KOPT-K1 (cell line): ENCODE data around the gene FHIT.

ENCODE experiments used
- H3K27ac ChIP-seq: fragments of 200-600 bp; sonication (generic); 2 replicates; pipeline ENCODE4 v1.5.1; 2016; ENCODE audit warnings: antibody characterized with exemption, mild to moderate bottlenecking, low read depth, low read length; ENCODE audit not compliant: poor library complexity, severe bottlenecking
- H3K36me3 ChIP-seq: fragments of 200-600 bp; sonication (generic); 2 replicates; pipeline ENCODE4 v1.5.1; 2017; ENCODE audit warnings: antibody characterized with exemption, mild to moderate bottlenecking, low read length, moderate library complexity; ENCODE audit not compliant: insufficient read depth
- H3K9me3 ChIP-seq: fragments of 200-600 bp; sonication (generic); 2 replicates; pipeline ENCODE4 v1.5.1; 2017; ENCODE audit warnings: antibody characterized with exemption, low read length, mild to moderate bottlenecking; ENCODE audit not compliant: insufficient read depth, poor library complexity, severe bottlenecking

Gene FHIT

DNA sequence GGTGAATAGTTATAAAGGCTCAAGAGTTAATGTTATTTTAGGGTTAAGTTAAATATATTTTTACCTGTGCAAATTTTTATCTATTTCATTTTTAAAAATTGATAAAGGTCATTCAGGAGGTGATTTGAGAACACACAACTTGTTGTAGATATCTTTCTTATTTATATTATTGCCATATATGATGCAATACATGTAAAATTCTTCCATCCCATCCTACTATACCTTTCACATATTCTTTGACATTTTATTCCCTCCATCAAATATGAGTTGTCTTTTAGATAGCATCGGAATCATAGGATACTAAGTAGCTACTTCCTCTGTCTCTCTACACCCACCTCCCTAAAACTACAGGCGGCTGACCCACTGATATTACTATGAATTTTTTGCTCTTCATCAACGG lies 734.1 kb downstream of the FHIT start:
- Histone ChIP-seq H3K9me3 (no peaks in the 10 kb centered on the region), H3K27ac (no peak overlapping the region)

DNA sequence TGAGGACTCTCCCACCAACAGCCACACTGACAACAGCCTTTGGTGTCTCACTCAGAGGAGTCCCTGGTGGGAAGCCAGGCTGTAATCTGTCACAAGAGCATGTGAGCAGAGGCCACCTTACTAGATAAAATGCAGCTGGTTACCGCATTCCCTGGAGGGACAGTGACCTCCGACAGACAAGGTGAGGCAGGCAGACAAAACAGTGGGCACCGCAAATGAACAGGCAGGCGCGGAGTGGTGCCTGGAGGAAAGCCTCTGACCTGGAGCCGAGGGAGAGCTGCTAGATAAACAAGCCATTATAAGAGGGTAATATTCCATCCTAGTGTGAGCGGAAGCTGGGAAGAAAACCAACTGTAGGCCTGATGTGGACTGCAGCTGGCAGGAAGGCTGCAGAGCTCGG lies 736.4 kb downstream of the FHIT start:
- Histone ChIP-seq H3K36me3 (no peaks in the 10 kb centered on the region), H3K27ac (no peak overlapping the region), H3K9me3 (no peaks in the 10 kb centered on the region)

More for the DNA sequence above, 734.1 kb downstream of the FHIT start:
- no peaks in the 10 kb centered on the region for H3K36me3 ChIP-seq

DNA sequence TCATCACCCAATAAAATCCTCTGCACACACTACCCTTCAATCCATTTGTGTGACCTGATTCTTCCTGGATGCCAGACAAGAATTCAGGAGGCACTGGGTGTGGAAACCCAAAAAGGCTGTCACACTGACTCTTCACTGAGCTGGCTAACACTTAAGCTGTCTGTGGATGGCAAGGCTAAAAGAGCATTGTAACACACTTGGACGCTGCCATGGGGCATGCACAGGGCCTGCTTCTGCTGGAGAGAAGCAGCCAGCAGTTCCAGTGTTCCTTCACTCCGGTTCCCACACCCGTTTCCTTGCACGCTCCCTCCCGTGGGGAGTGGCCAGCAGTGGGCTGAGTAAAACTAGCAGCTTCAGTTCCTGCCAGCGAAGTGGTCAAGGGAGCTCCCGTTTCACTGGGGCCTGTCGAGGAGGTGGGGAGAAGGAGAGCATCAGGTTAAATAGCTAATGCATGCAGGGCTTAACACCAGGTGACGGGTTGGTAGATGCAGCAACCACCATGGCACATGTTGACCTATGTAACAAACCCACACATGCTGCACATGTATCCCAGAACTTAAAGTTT lies 737.1 kb downstream of the FHIT start:
- no peaks in the 10 kb centered on the region for H3K36me3 ChIP-seq
- no peak overlapping the region for H3K27ac ChIP-seq
- H3K9me3 ChIP-seq = no peaks in the 10 kb centered on the region

DNA sequence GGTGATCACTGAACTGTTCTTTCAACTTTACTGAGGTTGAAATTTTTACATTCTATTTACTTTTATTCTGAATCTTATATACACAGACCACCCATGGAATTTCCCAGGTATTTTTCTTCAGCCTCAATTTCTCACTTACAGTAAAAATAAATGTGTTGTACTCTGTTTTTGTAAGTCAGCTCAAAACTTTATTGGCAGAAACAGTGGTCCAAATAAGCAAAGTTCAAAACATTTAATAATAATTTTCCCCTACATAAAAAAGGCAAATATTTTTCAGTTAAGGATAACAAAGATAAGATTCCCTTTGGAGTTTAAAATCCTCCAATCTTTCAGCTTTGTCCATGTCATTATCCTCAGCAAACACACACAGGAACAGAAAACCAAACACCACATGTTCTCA lies 738.0 kb downstream of the FHIT start:
- no peaks in the 10 kb centered on the region for H3K9me3 ChIP-seq
- H3K27ac ChIP-seq = no peak overlapping the region
- no peaks in the 10 kb centered on the region for H3K36me3 ChIP-seq

DNA sequence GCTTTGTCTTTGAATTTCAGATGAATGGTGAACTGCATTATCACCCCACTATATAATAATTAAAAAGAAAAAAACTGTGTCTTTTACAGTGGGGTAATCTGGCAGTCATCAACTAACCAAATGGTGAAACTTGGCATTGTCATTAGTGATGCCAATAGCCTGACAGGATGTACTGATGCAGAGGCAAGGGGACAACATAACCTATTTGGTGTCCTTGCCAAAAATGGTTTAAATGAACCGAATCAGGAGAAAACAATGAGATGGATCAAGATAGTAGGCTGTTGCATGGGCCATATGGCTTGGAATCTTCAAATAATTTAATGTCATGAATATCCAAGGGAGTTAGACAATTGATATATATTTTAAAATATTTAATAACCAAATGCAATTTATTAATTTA lies 738.7 kb downstream of the FHIT start:
- Histone ChIP-seq H3K27ac (no peak overlapping the region), H3K9me3 (no peaks in the 10 kb centered on the region), H3K36me3 (no peaks in the 10 kb centered on the region)

DNA sequence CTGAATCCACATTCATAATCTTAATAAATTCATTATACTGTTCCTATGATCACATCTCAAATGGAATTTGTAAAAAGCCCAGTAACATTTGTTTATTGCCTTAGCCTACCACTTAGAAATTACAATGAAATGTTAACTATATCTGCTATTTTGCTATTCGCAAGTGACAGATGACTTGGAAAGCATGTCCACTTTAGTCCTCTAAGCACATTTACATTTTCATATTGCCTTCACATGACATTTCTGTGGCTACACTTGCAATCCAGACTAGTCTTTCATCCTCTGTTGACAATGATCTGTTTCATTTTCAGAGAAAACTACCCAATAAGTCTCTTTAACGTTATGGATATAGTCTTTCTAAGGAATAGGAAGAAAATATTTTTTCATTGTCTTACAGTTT lies 741.8 kb downstream of the FHIT start:
- no peaks in the 10 kb centered on the region for H3K36me3 ChIP-seq

DNA sequence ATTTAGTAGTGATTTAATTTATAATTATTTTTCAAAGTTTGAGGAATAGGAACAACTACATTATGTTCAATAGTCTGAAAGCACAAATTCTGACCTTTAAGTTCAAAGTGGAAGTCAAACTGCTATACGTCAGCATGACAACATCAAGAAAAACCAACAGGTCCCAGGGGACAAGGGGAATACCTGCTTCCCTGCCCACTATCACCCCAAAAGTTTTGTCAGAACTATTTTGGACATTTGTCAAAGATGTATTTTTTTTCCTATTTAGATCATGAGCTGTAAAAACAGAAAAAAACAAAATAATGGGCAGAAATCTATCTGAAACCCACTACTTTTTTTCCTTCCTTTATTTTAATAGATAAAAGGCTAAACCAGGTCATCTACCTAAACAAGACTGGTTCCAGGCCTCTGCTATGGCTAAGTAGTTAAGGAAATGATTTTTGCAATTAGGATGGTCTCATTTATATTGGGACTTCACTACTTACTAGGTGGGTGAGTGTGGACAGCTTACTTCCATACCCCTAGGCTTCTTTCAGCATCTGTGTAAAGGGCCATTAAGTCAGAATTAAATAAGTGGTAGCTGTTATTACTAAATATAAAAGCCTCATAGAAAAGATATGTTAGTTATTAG lies 746.3 kb downstream of the FHIT start:
- Histone ChIP-seq H3K36me3 (no peaks in the 10 kb centered on the region), H3K9me3 (no peaks in the 10 kb centered on the region), H3K27ac (no peak overlapping the region)

More for the DNA sequence above, 741.8 kb downstream of the FHIT start:
- Histone ChIP-seq H3K27ac (no peak overlapping the region), H3K9me3 (no peaks in the 10 kb centered on the region)

DNA sequence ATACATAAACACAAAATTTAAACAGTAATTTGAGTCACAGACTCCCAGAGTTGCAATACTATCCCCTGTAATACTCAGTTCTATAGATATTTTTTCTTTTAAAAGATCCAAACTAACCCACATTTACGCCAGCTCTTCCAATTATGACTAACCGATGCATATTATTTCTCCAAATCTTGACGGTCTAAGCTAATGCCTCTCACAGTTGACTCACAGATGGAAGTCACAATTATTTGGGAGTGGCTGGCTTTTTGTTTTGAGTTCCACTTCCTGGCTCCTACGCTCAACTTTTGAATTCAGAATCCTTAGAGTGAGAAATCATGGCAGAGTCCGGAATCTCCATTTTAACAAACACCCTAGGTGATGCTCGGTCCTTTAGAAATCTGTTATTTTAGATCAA lies 749.9 kb downstream of the FHIT start:
- Histone ChIP-seq H3K9me3 (no peaks in the 10 kb centered on the region), H3K36me3 (no peaks in the 10 kb centered on the region), H3K27ac (no peak overlapping the region)

DNA sequence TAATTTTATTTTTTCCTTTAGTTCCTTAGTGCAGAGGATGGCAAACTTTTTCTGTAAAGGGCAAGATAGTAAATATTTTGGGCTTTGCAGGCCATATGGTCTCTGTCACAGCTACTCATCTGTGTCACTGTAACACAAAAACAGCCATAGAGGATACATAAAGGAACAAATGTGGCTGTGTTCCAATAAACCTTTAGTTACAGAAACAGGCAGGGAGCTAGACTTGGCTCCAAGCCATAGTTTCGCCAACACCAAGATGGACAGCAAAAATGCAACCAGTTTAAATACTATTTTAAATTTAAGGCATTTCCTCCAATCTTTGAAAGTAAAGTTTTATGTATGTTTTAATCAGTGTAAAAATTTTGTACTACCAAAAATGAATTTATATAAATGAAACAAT lies 753.4 kb downstream of the FHIT start:
- H3K9me3 ChIP-seq = no peaks in the 10 kb centered on the region
- no peaks in the 10 kb centered on the region for H3K36me3 ChIP-seq
- H3K27ac ChIP-seq = no peak overlapping the region

DNA sequence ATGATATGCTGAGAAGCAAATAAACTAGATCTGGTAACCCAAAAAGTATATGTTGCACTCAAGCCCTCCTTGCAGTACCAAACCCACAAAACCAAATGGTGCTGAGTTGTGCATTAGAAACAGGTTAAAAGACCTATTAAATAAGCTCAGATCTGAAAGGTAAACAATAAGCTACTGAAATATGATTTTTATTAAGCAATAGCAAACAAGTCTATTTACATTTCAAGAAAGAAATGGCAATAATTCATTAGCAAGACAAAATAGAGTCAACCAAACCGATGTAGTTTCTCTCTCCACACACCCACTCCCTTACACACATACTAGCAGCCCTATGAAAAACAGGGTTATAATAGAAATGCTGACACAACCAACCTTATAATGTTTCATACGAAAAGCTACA lies 760.3 kb downstream of the FHIT start:
- Histone ChIP-seq H3K9me3 (no peaks in the 10 kb centered on the region), H3K36me3 (no peaks in the 10 kb centered on the region), H3K27ac (no peak overlapping the region)

DNA sequence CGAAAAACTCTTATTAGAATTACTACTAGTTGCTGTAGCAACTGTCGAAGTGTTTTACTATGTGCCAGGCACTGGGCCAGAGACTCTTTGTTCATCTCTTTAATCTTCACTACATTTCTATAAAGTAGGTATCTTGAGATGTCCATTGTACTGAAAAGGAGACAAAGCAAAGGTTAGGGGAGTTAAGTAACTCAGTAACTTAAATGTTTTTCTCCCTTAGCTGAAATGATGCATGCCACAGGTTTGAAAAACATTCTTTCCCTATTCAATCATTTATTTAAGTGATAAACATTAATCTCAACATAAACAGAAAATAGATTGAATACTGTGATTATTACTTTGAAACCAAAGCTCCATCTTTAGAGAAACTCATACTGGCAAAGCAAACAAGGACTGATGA lies 776.2 kb downstream of the FHIT start:
- no peaks in the 10 kb centered on the region for H3K36me3 ChIP-seq
- H3K9me3 ChIP-seq = peaks cover under 1% of the 10 kb centered on the region
- H3K27ac ChIP-seq = no peak overlapping the region

DNA sequence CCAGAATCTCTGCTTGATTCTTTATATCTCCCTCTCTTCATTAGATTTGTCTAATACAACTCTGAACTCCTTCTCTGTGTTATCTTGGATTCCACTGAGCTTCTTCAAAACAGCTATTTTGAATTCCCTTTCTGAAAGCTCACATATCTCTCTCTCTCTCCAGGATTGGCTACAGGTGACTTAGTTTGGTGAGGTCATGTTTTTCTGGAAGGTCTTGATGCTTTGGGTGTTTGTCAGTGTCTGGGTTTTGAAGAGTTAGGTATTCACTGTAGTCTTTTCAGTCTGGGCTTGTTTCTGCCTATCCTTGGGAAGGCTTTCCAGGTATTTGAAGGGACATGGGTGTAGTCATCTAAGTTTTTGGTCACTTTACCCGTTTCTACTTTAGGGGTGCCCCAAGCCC lies 781.8 kb downstream of the FHIT start:
- Histone ChIP-seq H3K9me3 (peaks cover 8% of the 10 kb centered on the region), H3K27ac (no peak overlapping the region), H3K36me3 (no peaks in the 10 kb centered on the region)

DNA sequence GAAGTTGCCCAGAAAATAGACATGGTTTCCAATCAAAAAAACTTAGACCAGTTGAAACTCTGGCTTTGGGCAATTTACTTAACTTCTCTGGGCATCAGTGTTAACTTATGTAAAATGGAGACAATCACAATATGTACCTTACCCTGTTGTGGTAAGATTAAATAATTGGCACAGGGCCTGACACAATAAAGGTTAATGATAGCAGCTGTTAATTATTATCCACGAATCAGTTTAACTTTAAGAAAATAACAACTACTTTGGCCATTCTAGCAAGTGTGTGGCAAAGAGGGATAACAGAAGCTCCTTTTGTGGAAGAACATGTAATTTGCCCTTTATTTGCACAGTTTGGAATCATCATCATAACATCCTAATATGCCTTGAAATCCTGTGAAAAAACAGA lies 787.6 kb downstream of the FHIT start:
- H3K9me3 ChIP-seq = peaks cover 5% of the 10 kb centered on the region
- no peak overlapping the region for H3K27ac ChIP-seq
- H3K36me3 ChIP-seq = no peaks in the 10 kb centered on the region

DNA sequence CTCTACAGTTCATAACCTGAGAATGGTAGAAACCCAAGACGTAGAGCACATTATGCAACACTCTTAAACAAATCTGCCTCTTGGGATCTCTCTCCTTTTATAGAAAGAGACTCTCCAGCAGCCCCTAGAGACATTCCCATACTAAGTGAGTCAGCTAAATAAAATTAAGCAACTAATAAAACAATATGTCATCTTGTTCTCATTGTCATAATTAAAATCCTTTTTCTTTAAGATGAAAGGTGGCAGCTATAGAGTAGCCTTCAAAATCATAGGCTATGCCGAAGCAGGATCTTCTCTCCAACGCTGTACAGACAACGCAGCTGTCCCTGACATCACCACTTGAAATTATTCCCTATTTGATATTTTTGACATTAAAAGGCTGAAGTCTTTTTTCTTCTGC lies 790.0 kb downstream of the FHIT start:
- Histone ChIP-seq H3K36me3 (no peaks in the 10 kb centered on the region), H3K27ac (no peak overlapping the region), H3K9me3 (peaks cover 2% of the 10 kb centered on the region)

DNA sequence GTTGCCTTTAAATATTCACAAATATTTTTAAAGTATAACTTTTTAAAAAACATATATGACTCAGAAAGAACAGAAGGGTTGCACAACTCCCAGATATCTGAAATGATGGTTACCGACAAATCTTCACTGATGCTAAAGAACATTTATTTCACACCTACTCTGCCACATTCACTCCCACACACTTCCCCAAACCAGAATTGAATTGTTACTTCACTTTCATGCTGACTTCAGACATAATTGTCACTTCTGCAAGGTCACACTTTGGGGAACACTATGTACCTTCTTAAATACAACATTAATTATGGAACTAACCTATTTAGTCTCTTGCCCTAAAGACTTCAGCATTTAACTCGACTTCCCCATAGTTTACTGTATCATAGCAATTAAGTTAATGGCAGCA lies 795.1 kb downstream of the FHIT start:
- H3K36me3 ChIP-seq = no peaks in the 10 kb centered on the region
- no peaks in the 10 kb centered on the region for H3K9me3 ChIP-seq
- H3K27ac ChIP-seq = no peak overlapping the region

DNA sequence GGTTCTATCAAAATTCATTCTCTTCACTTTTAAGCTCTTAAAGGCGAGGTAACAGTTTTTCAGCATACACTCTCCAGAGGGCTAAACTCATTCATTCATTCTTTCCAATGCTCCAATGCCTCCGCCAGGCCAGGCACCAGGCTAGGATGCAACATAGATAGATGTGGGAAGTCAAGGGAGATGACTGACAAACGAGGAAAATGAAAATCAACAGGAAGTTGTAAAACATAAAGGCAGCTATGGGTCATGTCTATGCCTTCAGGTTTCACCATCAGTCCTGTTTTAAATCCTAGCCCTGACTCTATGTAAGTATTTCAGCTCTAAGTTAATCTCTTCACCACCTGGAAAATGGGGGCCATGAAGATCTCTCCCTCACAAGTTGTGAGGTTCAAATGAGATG lies 797.9 kb downstream of the FHIT start:
- Histone ChIP-seq H3K9me3 (no peaks in the 10 kb centered on the region), H3K27ac (no peak overlapping the region), H3K36me3 (no peaks in the 10 kb centered on the region)
